ENCODE data around the gene NPAS3.

The NPAS3 gene

DNA sequence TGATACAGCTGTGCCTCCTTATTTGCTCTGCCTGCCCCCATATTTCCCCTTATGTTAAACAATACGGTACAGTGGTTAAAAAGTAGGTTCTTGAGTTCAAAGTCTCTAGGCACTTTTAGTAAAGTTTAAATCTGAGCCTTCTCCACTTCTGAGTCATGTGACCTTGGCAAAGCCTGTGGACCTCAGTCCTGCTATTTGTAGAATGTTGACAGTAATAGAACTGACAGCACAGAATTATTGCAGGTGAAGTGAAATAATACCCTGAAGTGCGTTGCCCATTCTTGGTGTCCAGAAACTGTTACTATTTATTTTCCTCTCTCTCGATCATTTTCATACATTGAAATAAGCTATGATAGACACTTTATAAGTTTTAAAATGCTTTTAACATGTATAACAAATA, 512.5 kb downstream of the NPAS3 start:
- no peak overlapping the region for H3K27ac ChIP-seq (ENCODE audit: low read length)
- H3K36me3 ChIP-seq (replicated peaks; ENCODE audit: insufficient read depth, low read length), result no peaks in the 10 kb centered on the region
- H2AFZ ChIP-seq (ENCODE audit: low read length), result no peak overlapping the region
- no peaks in the 10 kb centered on the region for H3K9me3 ChIP-seq (replicated peaks; ENCODE audit: insufficient read depth, low read length)
- H3F3A ChIP-seq (ENCODE audit: insufficient read depth, low read length), result no peaks in the 10 kb centered on the region
- no peak overlapping the region for H3K9ac ChIP-seq (ENCODE audit: low read length)
- no peaks in the 10 kb centered on the region for H3K9me2 ChIP-seq (replicated peaks; ENCODE audit: insufficient read depth, low read length)
- no peaks in the 10 kb centered on the region for H3K79me2 ChIP-seq (ENCODE audit: low read length)
- DNase-seq, result no peak
- no peaks in the 10 kb centered on the region for H4K20me1 ChIP-seq (ENCODE audit: insufficient read depth, low read length)
- H3K27me3 ChIP-seq (replicated peaks; ENCODE audit: insufficient read depth, low read length), result no peaks in the 10 kb centered on the region
- no peaks in the 10 kb centered on the region for H3K4me1 ChIP-seq (ENCODE audit: low read length)
- no peak overlapping the region for H3K4me2 ChIP-seq (ENCODE audit: low read depth, low read length)
- H3K4me3 ChIP-seq (ENCODE audit: low read length), result no peak overlapping the region
- TF ChIP-seq EZH2 (optimal IDR thresholded peaks at IDR 0.05; ENCODE audit: low read depth, low read length), result no peak
- TF ChIP-seq EZH2phosphoT487 (IDR thresholded peaks at IDR 0.05; ENCODE audit: low read length), result no peak
- TF ChIP-seq CTCF (IDR thresholded peaks at IDR 0.05; ENCODE audit: low read length), result no peak

GRCh38 chr14:33452995-33453394, 514.3 kb downstream of the NPAS3 start:
- no peaks in the 10 kb centered on the region for H3K27me3 ChIP-seq (replicated peaks; ENCODE audit: insufficient read depth, low read length)
- no peak overlapping the region for H3K4me2 ChIP-seq (ENCODE audit: low read depth, low read length)
- no peak for DNase-seq
- H3K36me3 ChIP-seq (replicated peaks; ENCODE audit: insufficient read depth, low read length), result no peaks in the 10 kb centered on the region
- no peaks in the 10 kb centered on the region for H3K79me2 ChIP-seq (ENCODE audit: low read length)
- H3K27ac ChIP-seq (ENCODE audit: low read length), result no peak overlapping the region
- no peak overlapping the region for H2AFZ ChIP-seq (ENCODE audit: low read length)
- no peak for TF ChIP-seq EZH2phosphoT487 (IDR thresholded peaks at IDR 0.05; ENCODE audit: low read length)
- TF ChIP-seq EZH2 (optimal IDR thresholded peaks at IDR 0.05; ENCODE audit: low read depth, low read length), result no peak
- TF ChIP-seq CTCF (IDR thresholded peaks at IDR 0.05; ENCODE audit: low read length), result no peak
- H3F3A ChIP-seq (ENCODE audit: insufficient read depth, low read length), result no peaks in the 10 kb centered on the region
- H3K9ac ChIP-seq (ENCODE audit: low read length), result no peak overlapping the region
- no peaks in the 10 kb centered on the region for H3K4me1 ChIP-seq (ENCODE audit: low read length)
- no peaks in the 10 kb centered on the region for H4K20me1 ChIP-seq (ENCODE audit: insufficient read depth, low read length)
- H3K9me3 ChIP-seq (replicated peaks; ENCODE audit: insufficient read depth, low read length), result no peaks in the 10 kb centered on the region
- no peaks in the 10 kb centered on the region for H3K9me2 ChIP-seq (replicated peaks; ENCODE audit: insufficient read depth, low read length)
- no peak overlapping the region for H3K4me3 ChIP-seq (ENCODE audit: low read length)

- H3K4me3 ChIP-seq (ENCODE audit: low read length), result no peak overlapping the region
- no peak overlapping the region for H3K4me2 ChIP-seq (ENCODE audit: low read depth, low read length)
- no peak overlapping the region for H2AFZ ChIP-seq (ENCODE audit: low read length)
Measured at GRCh38 chr14:33454022-33454595, 515.4 kb downstream of the NPAS3 start.

More at GRCh38 chr14:33454022-33454595, 515.4 kb downstream of the NPAS3 start:
- no peaks in the 10 kb centered on the region for H4K20me1 ChIP-seq (ENCODE audit: insufficient read depth, low read length)
- no peaks in the 10 kb centered on the region for H3K36me3 ChIP-seq (replicated peaks; ENCODE audit: insufficient read depth, low read length)
- no peak for DNase-seq
- no peaks in the 10 kb centered on the region for H3K9me3 ChIP-seq (replicated peaks; ENCODE audit: insufficient read depth, low read length)
- H3K79me2 ChIP-seq (ENCODE audit: low read length), result no peaks in the 10 kb centered on the region
- no peak overlapping the region for H3K9ac ChIP-seq (ENCODE audit: low read length)
- no peak overlapping the region for H3K27ac ChIP-seq (ENCODE audit: low read length)
- no peaks in the 10 kb centered on the region for H3F3A ChIP-seq (ENCODE audit: insufficient read depth, low read length)
- no peaks in the 10 kb centered on the region for H3K4me1 ChIP-seq (ENCODE audit: low read length)
- no peak for TF ChIP-seq CTCF (IDR thresholded peaks at IDR 0.05; ENCODE audit: low read length)
- TF ChIP-seq EZH2phosphoT487 (IDR thresholded peaks at IDR 0.05; ENCODE audit: low read length), result no peak
- no peak for TF ChIP-seq EZH2 (optimal IDR thresholded peaks at IDR 0.05; ENCODE audit: low read depth, low read length)
- no peaks in the 10 kb centered on the region for H3K9me2 ChIP-seq (replicated peaks; ENCODE audit: insufficient read depth, low read length)
- H3K27me3 ChIP-seq (replicated peaks; ENCODE audit: insufficient read depth, low read length), result no peaks in the 10 kb centered on the region
